GM21786 (cell line): ENCODE measurements around the gene KCNIP1.
"Not testable (repeated sequence)": the region's sequence is repeated elsewhere in the genome, so short reads cannot be mapped to it uniquely, and the experiment has no call there.

Source experiments
- ATAC-seq: cut with Tn5 transposase; IDR thresholded peaks from one replicate; pipeline ENCODE4 v1.9.1; 2021; ENCODE audit not compliant: unreplicated experiment

KCNIP1 gene

GRCh38 chr5:170534941-170535340, 31.1 kb downstream of the KCNIP1 start:
- no peak for ATAC-seq

DNA sequence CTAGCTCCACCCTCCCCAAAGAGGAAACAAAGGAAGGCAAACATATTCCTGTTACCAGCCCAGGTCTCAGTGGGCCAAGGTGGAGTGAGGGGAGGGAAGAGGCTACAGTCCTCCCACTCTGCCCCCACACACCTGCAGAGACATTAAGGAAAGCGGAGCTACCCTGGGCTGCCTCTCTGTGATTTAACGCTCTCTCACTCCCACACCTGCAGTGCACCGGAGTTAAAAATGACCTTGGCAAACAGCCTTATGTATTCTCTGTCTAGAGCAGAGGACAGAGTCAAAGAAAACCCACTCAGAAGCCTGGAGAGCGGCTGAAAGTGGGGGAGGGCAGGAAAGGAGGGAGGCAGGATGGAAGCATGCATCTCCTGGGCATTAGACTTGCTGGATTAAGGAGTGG, 32.7 kb downstream of the KCNIP1 start:
- no peak for ATAC-seq

DNA sequence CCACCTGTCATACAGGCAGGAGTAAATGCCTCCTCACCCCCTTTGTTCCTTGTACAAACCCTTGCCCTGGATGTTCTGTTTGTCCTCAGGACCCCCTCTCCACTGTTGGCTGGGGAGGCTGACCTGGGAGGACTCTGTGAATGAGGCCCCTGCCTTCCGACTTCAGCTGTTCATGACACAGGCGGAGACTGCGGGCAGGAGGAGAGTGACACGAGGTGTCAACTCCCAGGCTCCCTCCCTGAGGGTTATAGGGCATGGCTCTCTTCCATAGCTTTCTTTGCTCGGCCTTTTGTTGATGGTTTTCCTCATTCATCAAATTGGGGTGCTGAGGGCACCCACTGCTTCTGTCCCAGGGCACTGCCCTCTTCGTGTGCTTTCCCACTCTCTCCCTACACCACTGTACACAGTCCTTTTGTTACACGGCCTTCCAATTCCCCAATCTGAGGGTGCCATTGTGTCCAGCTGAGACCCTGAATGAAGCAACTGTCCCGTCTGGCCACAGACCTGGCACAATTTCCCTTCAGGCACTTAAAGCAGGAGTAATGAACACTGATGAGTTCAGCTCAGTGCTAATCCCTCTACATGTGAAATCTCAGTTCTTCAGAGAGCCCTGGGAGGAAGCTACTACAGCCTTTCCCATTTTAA, 33.8 kb downstream of the KCNIP1 start:
- no peak for ATAC-seq

DNA sequence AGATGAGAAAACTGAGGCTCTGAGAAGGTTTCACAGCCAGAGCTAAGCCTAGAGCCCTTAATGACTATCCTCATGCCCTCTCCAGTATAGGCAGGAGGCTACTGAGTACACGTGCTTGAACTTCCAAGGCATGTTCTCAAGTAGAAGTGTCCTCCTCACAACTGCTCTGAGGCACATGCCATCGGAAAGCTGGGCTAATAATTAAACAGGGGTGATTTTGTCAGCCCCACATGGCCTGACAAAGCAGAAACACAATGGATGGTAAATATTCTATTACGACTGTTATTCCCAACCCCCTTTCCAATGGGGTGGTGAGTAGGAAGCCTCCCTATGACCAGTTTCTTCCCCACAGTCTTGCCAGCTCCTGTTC, 34.3 kb downstream of the KCNIP1 start:
- ATAC-seq: no peak

DNA sequence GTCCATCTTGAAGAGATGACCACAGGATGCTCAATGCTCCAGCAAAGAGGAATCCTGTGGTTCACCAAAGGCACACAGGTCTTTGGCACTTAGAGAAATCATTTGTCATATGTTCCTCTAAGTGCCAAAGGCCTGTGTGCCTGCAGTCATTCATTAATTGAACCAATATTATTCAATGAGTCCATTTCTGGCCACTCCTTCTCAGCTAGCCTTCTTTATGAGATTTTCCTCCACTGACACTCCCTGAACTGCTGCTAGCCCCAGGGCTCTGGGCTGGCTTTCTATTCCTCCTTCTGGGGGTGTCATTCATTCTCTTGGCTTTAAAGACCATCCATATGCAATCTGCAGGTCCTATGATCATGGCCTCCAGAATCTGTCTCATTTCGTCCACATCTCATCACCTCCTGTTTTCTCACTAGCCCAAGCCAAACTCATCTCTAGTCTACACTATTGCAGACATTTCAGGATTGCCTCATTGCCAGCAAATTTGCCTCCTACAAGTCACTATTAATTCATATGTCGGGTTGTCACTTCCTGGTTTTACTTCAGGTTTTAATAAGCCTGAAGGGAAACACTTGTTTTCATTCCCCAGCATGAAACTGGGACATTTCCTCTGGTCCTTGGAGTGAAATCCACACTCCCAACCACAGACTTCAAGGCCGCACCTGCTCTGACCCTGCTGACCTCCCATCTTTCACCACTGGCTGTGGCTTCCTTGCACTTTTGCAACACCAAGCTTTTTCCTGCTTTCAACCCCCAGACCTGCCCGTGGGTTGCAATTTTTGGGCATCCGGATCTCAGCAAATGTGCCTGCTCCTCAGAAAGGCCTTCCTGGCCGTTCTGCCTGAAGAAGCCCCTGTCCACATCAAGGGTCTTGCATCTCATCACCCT, 35.1 kb downstream of the KCNIP1 start:
- ATAC-seq: no peak

DNA sequence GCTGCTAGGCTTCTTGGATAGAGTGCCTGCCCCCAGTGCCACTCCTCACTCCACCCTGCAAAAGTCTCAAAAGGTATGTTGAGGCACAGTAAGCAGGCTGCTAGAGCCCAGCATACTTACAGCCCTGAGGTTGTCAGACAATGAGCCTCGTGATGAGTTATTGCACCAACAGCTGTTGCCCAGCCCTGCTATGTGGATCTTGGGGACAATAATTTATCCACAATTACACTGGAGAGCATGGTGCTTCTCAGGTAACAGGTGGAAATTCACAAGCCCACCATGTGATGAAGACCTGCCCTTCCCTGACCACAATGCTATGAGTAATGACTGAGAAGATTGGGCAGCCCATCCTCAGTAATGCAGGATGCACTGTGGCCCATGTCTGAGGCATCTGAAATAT, 36.5 kb downstream of the KCNIP1 start:
- ATAC-seq: no peak

- no peak for ATAC-seq
These were observed 37.4 kb downstream of the KCNIP1 start for GRCh38 chr5:170541146-170541769.

DNA sequence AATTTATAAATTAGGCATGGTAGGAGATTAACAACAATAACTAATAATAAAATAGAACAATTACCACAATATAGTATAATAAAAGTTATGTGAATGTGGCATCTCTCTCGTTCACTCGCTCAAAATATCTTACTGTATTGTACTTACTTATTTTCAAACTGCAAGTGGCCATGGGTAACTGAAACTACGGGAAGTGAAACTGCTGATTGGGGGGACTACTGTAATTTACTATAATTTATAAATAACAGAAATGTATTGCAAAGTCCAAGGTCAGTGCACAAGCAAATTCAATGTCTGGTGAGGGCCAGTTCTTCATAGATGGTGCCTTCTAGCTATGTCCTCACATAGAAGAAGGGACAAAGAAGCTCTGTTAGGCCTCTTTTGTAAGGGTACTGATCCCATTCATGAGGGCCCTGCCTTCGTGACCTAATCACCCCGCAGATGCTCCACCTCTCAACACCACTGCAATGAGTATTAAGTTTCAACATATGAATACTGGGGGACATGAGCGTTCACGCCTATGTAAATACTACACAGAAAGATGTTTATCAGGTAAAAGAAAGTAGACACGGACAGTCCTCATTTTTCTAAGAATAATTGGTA, 39.0 kb downstream of the KCNIP1 start:
- no peak for ATAC-seq

GRCh38 chr5:170545313-170545712, 41.5 kb downstream of the KCNIP1 start:
- no peak for ATAC-seq

DNA sequence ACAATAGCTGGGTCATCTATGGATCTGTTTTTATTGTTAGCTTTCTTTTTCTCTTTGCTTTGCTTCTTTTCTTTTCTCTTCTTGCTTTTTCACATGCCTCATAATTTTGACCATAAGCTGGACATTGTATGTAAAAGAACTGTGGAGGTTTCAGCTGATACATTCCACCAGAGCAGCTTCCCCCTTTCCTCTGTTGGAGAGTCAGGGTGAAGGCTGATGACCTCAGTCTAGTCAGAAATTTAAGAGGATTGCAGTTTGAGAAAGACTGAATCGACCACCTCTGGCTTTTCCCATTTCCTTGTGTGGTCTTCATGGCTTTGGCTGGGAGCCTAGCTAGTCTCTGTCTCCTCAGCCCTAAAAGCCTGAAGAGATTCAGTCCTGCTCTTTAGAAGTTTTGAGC, 42.0 kb downstream of the KCNIP1 start:
- no peak for ATAC-seq

DNA sequence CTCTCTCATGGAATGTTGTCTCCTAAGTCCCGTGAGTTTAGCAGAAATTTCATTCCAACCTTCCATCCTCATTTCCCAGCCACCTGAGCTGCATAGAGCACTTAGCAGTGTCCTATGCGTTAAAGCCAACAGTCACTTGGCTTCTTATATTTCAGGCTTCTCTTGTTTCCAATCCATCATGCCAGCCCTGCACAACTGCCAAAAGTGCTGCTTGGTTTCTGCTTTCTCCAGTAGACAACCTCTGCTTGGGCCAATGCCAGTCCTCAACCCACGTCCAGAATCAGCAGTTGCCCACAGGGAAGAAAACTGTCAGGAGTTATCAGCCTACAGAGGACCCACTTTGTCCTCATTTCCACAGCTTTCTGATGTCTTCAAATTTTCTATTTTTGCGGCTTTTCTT, 42.5 kb downstream of the KCNIP1 start:
- no peak for ATAC-seq

GRCh38 chr5:170550382-170550781, 46.6 kb downstream of the KCNIP1 start:
- not testable (repeated sequence) for ATAC-seq

GRCh38 chr5:170551076-170551475, 47.3 kb downstream of the KCNIP1 start:
- no peak for ATAC-seq

DNA sequence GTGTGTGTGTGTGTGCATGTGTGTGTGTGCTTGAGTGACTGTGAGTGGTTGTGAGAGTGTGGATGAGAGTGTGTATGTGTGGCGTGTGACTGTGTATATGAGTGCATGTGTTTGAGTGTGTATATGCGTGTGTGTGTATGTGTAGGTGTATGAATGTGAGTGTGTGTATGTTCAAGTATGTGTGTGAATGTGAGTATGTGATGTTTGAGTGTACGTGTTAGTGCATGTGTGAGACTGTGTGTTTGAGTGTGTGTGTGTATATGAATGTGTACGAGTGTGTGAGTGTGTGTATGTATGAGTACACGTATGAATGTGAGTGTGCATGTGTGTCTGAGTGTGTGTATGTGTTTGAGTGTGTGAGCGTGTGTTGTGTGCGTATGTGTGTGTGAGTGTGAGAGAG, 47.8 kb downstream of the KCNIP1 start:
- ATAC-seq: no peak

DNA sequence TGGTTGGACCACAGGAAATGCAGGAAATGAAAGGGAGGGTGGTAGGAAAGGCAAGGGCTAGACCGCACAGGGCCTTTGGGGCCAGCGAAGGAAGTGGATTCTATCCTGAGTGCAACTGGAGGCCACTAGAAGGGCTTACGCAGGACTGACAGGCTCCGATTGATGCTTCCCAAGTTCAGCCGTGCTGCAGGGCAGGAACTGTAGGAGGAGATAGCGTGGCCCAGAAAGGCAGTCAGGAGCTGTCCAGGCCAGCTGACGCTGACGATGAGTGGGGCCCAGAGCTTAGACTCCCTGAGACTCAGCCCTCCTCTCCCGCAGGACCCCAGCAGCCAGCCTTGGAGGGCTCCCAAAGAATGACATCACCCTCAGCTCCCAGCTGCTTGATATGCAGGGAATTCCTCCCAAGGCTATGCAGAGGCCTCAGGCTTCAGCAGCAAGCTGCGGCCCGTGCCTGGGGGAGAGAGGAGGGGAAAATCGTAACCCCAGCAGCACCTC, 48.8 kb downstream of the KCNIP1 start:
- ATAC-seq: no peak

GRCh38 chr5:170553218-170553617, 49.4 kb downstream of the KCNIP1 start:
- no peak for ATAC-seq

- no peak for ATAC-seq
These were observed 50.9 kb downstream of the KCNIP1 start for GRCh38 chr5:170554521-170555267.

GRCh38 chr5:170557314-170557713, 53.5 kb downstream of the KCNIP1 start:
- ATAC-seq: no peak

DNA sequence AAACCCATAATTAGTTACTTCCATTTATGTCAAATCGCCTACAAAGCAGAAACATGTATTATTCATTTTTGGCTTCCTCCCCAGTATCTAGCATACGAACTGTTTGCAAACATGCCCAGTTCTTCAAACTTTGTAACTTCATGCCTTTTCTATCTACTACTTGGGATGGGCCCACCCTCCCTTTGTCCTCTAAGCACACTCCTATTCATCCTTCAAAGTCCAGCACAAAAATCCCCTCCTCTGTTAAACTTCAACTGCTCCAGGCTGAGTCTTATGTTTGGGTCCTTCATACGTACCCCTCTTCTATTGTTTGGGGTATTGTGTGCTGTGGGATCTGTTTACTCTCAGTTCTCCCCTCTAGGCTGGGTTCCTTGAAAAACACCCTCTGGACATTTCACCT, 55.5 kb downstream of the KCNIP1 start:
- no peak for ATAC-seq

- ATAC-seq: no peak
These were observed 57.1 kb downstream of the KCNIP1 start for GRCh38 chr5:170560938-170561337.
